Activated CD4-positive, alpha-beta T cell treated with anti-CD3 and anti-CD28 coated beads, Interleukin-2, amount 50 U/mL, for 24 hours (primary cell): Measurements from ENCODE around the gene MESD.
"Not testable (repeated sequence)": the region's sequence is repeated elsewhere in the genome, so short reads cannot be mapped to it uniquely, and the experiment has no call there.

Experiments used
- DNase-seq, 2 donors: peaks; one replicate each; pipeline ENCODE4 v3.0.0-alpha.2; 2020; ENCODE audit warnings: low read depth in 1 of 2, low spot score in 1 of 2

The MESD gene

DNA sequence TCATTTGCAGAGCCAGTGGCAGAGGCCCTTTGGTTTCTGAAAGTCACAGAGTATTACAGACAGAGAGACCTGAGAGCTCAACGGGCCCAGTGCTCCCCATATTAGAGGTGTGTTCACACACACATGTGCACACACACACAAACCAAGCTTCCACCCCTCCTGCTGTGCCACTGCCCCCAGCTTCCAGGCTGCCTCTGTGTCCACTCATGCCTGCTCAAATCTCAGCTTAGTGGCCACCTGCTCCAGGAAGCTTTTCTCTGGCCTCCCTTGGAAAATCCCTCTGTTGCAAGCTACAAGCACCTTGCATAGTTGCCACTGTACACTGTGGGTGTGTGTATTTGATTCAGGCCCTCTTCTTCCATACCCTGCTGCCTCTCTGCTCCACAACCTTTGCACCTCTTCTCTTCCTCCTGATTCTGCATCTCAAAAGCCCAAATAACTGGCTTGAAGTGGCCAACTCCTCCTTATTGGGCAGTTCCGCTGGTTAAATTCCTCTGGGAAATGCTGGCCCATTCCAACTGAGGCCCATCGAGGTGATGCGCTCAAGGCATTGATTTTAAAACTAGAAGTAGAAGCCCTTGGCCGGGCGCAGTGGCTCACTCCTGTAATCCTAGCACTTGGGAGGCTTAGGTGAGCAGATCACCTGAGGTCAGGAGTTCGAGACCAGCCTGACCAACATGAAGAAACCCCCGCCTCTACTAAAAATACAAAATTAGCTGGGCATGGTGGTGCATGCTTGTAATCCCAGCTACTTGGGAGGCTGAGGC, 23.0 kb downstream of the MESD start:
- no peak for DNase-seq

DNA sequence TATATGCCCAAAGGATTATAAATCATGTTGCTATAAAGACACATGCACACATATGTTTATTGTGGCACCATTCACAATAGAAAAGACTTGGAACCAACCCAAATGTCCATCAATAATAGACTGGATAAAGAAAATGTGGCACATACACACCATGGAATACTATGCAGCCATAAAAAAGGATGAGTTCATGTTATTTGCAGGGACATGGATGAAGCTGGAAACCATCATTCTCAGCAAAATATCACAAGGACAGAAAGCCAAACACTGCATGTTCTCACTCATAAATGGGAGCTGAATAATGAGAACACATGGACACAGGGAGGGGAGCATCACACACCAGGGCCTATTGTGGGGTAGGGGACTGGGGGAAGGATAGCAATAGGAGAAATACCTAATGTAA, 24.2 kb downstream of the MESD start:
- DNase-seq = not testable (repeated sequence)

GRCh38 chr15:80958818-80959495, 30.7 kb downstream of the MESD start:
- no peak for DNase-seq

- no peak for DNase-seq
These were observed 31.6 kb downstream of the MESD start for GRCh38 chr15:80957976-80958375.

- DNase-seq = no peak
These were observed 32.1 kb downstream of the MESD start for GRCh38 chr15:80957556-80957955.

- DNase-seq = peak in 1 of 2 donors; percentile 59
These were observed 33.8 kb downstream of the MESD start for GRCh38 chr15:80955571-80956452.

DNA sequence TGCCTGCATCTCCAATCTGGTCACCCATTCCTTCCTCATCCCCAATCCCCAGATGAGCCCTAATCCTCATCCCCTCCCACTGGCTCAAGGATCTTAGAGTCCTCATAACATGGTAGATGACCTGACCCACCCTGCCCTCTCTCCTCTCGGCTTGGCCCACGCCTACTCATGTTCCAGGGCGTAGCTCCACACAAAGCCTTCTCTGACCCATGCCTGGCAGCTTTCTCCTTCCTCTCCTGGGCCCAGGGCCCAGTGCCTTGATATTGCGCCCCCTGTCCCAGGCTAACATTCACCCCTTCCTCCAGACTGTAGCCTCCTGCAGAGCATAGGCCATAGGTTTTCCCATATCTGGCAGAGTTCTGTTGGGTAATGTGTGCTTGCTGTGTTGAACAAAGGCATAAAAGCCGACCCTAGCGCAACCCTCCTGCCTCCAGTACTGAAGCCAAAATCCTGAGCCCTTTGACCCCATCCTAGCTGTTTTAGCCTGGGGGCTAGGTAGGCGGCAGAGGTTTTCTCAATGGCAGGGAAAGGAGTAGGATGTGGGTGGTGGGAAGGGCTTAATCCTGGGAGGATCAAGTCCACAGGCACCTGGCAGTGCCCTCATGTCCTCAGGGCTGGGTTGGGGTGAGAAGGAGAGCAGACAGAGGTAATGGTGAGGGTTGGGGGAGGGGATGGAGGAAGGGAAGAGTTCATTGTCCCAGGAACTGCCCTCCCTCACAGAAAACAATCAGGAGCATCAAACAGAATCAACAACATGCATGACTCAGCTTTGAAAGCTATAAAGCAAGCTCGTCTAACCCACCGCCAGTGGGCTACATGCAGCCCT, 35.5 kb downstream of the MESD start:
- no peak for DNase-seq

- no peak for DNase-seq
These were observed 36.3 kb downstream of the MESD start for GRCh38 chr15:80953001-80953952.

DNA sequence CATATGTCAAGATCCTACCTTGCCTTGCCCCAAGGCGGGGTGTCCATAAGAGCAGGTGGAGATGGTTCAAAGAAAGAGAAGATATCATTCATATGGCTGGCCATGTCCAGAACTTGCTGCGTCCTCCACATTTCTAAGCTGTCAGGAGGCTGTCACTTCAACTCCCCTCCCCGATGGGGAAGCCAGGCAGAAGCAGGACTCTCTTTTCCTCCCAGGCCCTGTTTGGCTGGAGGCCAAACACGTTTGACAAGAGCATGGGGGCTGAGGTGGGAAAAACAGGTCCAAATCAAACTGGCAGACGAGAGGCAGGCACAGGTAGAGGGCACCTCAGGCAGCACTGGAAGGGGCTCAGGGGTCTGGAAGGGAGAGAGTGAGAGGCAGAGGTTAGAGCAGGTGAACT, 37.7 kb downstream of the MESD start:
- no peak for DNase-seq

- no peak for DNase-seq
These were observed 39.1 kb downstream of the MESD start for GRCh38 chr15:80950291-80951078.

DNA sequence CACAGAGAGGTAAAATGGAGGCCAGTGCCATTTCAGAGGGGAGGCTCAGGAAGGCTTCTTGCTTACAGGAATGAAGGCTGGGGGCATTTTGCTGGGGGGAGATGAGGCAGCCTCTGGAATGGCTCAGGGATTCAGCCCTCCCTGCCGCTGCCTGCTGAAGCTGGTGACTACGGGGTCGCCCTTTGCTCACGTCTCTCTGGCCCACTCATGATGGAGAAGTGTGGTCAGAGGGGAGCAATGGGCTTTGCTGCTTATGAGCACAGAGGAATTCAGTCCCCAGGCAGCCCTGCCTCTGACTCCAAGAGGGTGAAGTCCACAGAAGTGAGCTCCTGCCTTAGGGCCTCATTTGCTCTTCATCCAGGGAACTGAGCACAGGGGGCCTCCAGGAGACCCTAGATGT, 39.9 kb downstream of the MESD start:
- DNase-seq = no peak

GRCh38 chr15:80948651-80949292, 40.8 kb downstream of the MESD start:
- DNase-seq = no peak

DNA sequence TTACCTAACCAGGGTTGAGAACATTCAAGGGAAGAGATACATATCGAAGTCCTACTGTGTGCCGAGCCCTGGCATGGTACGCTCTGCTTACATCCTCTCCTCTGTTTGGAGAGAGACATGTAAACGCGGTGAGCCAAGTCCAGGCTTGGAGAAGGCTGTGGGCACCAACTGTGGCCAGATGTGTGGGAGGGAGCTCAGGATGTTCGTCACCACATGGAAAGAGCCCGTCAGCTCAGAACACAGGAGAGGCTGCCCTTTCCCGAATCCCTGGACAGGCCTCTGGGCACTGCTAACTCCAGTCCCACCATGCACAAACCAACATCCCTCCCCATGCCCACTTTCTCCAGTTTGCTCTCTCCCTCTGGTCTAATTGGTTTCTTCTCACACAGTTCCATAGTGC, 43.0 kb downstream of the MESD start:
- no peak for DNase-seq

DNA sequence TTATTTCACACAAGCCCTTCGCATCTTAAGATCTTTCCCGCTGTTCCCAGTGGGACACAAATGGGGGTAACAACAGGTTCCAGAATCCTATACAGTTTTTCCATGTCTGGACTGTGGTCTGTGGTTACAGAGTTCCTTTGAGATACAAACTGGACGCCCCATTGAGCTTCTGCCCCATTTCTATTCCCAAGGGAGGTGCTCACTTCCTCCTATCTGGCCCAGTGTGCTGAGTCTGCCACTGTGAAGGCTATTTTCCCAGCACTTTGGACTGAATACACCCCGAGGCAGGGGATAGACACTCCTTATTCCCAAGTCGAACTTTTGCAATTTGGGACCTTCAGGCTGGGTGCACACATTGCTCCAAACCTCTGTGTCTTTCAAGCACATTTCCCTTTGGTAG, 44.0 kb downstream of the MESD start:
- DNase-seq = no peak

DNA sequence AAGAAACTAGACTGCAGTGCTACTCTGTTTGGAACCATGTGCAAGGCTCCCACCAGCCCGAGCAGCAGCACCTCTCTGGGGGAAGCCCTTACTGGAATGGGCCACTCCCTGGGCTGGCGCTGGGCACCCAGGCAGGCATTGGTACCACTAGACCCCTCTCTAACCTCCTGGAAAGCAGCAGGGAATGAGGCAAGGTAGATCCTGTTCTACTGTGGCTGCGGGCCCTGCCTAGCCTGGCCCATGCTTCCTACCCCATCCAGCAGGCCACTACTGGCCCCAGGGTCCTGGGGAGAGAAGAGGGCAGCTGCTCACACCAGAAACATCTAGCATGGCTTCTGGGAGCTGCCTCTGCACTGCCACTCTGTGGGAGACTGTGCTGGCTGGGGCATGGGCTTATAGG, 44.8 kb downstream of the MESD start:
- no peak for DNase-seq

DNA sequence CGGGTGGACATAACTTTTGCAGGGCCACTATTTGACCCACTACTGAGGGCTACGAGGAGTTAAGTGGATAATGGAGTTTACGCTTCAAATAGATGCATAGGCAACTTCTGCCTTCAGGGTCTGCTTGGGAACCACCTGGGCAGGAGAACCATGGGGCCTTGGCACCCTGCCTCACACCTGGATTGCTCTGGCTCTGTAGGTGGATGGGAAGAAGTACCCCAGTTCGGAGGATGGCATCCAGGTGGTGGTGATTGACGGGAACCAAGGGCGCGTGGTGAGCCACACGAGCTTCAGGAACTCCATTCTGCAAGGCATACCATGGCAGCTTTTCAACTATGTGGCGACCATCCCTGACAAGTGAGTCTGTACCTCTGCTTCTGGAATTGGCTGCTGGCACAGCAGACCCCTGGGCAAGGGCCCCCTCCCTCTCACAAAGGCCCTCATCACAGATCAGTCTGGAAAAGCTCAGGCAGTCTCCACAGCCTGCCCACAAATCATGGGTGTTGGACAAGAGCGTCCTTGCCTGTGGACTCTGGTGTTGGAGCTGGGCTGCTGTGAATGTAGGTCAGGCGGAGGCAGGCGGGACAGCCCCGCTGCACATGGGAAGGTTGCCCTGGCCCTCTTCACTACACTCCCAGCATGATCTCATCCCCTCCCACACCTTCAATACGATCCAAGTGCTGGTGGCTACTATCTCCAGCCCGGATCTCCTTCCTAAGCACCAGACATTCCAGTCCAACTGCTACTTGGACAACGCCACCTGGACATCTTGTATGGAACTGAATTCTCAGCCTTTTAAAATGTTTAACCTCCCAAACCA, 46.7 kb downstream of the MESD start:
- DNase-seq = no peak

DNA sequence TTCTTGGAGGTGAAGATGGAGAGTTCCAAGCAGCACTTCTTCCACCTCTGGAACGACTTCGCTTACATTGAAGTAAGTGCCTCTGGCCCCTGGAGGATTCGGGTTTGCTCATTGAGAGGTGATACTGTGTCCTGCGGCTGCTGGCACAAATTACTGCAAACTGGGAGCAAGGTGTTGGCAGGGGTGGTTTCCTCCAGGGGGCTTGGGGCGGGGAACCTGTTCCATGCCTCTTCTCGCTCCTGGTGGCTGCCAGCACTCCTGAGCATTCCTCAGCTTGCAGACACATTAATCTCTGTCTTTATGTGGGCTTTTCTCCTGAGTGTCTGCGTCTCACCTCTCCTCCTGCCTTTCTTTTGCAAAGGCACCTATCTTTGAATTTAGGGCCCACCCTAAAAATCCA, 47.4 kb downstream of the MESD start:
- no peak for DNase-seq

- no peak for DNase-seq
These were observed 48.8 kb downstream of the MESD start for GRCh38 chr15:80940851-80941250.
